Keratinocyte (primary cell): Measurements from ENCODE around the gene CLEC19A.

Source experiments
- EZH2 ChIP-seq: IDR thresholded peaks from one replicate; pipeline ENCODE4 v1.6.1; 2012; ENCODE audit warnings: inconsistent platforms, mild to moderate bottlenecking, low read length, moderate library complexity
- TF ChIP-seq, protein P1 (sequence below), 3 experiments: IDR thresholded peaks in 1 of 3; conservative IDR thresholded peaks in 1 of 3; optimal IDR thresholded peaks in 1 of 3; 2 replicates in 2 of 3; 3 replicates in 1 of 3; pipeline versions ENCODE3 to v1.5.1; 2011; ENCODE audit warnings: low read length in 3 of 3, mild to moderate bottlenecking in 3 of 3, moderate library complexity in 2 of 3, control low read depth in 1 of 3, inconsistent platforms in 1 of 3; ENCODE audit not compliant: insufficient read depth in 2 of 3; ENCODE audit errors: extremely low read depth in 1 of 3

DNA sequence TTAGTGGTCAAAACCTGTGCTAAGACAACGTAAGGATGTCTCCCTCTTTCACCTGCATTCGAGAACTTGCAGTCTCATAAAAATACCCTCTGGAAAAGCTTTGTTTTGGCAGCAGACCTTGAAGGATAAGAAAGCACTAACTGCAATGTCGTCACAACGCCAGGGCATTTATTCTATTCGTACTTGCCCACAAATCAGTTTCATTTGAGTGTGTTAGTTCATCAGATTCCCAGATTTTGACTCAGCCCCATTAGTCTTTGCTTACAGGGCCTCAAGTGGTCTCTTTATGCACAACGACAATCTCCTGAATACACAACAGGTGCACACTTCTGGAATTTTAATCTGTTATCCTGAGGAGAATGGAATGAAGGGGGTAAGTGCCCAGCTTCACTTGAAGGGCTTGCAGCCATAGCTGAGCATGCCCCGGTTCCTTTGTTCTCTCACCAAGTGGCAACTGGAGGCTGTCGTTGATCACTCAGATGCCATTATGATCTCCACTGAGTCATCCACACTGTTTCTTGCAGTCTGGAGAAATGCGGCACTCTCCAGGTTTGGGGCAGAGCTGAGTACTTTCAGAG, 58.8 kb downstream of the CLEC19A start:
- TF ChIP-seq, protein P1, sequence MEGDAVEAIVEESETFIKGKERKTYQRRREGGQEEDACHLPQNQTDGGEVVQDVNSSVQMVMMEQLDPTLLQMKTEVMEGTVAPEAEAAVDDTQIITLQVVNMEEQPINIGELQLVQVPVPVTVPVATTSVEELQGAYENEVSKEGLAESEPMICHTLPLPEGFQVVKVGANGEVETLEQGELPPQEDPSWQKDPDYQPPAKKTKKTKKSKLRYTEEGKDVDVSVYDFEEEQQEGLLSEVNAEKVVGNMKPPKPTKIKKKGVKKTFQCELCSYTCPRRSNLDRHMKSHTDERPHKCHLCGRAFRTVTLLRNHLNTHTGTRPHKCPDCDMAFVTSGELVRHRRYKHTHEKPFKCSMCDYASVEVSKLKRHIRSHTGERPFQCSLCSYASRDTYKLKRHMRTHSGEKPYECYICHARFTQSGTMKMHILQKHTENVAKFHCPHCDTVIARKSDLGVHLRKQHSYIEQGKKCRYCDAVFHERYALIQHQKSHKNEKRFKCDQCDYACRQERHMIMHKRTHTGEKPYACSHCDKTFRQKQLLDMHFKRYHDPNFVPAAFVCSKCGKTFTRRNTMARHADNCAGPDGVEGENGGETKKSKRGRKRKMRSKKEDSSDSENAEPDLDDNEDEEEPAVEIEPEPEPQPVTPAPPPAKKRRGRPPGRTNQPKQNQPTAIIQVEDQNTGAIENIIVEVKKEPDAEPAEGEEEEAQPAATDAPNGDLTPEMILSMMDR (optimal IDR thresholded peaks at IDR 0.05 in 1 of 3, IDR thresholded peaks at IDR 0.05 in 1 of 3, conservative IDR thresholded peaks at IDR 0.05 in 1 of 3; ENCODE audit: extremely low read depth in 1 of 3, insufficient read depth in 2 of 3, low read length in 3 of 3): no peak
- TF ChIP-seq EZH2: no peak
